ENCODE data around the gene HHAT. TPM values are rescaled to one million over a fixed set of nuclear protein-coding genes. Genes with fewer than 3 reads are reported as not detected.
A peak's percentile ranks its signal among the peaks of the same experiment; 100 is the strongest.

HHAT gene
- total and polyA plus RNA-seq, 2 experiments from 2014 or later = 1.6 to 1.9 TPM

- Histone ChIP-seq H3K9me2 (ENCODE audit: insufficient read depth) (no peaks in the 10 kb centered on the region), H3K79me2 (ENCODE audit: insufficient read depth) (no peaks in the 10 kb centered on the region), H3K4me1 (ENCODE audit: insufficient read depth) (no peaks in the 10 kb centered on the region), H2AFZ (no peak overlapping the region), H3K4me2 (ENCODE audit: unreplicated experiment) (no peak overlapping the region), H3K9me3 (ENCODE audit: low read depth) (no peaks in the 10 kb centered on the region), H3F3A (ENCODE audit: insufficient read depth) (no peaks in the 10 kb centered on the region), H3K27me3 (replicated peaks; ENCODE audit: insufficient read depth) (no peaks in the 10 kb centered on the region), H3K4me3 (no peak overlapping the region), H3K27ac (no peak overlapping the region), H3K36me3 (ENCODE audit: low read depth) (no peaks in the 10 kb centered on the region), H4K20me1 (ENCODE audit: insufficient read depth) (no peaks in the 10 kb centered on the region), H3K9ac (no peak overlapping the region)
- TF ChIP-seq EZH2phosphoT487 (IDR thresholded peaks at IDR 0.05; ENCODE audit: insufficient read depth, low read depth) = no peak
- TF ChIP-seq EZH2 (IDR thresholded peaks at IDR 0.05; ENCODE audit: insufficient read depth, poor library complexity, severe bottlenecking) = no peak
- WGBS, 2 experiments (ENCODE audit: low coverage in 1 of 2, low lambda C conversion rate in 2 of 2, missing lambda C conversion rate in 2 of 2) = 33% methylated on average over 3 of the region's 3 CpGs
- in situ Hi-C loops (cut with MboI) = no loop called here
- DNase-seq = no peak
These were observed 361.1 kb downstream of the HHAT start for GRCh38 chr1:210689826-210690225.

DNA sequence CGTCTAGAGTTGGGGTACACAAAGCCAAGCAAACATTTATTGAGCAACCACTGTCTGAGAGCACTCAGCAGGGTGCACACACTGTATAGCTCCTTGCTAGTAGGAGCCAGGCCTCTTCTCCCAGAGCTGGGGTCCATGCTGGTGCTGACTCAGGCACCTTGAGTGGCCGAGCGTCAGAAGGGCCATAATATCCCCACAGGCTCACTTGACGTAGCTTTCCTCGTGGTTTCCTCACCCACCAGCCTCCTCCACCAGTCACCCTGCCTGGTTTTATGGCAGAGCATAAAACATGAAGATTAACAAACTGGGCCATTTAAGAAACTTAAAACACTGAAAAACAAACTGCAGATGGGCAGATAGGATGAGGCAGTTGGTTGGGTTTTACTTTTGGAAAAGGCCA lies 361.5 kb downstream of the HHAT start:
- no peaks in the 10 kb centered on the region for H3K36me3 ChIP-seq (ENCODE audit: low read depth)
- in situ Hi-C loops (cut with MboI) = no loop called here
- TF ChIP-seq EZH2 (IDR thresholded peaks at IDR 0.05; ENCODE audit: insufficient read depth, poor library complexity, severe bottlenecking) (no peak), EZH2phosphoT487 (IDR thresholded peaks at IDR 0.05; ENCODE audit: insufficient read depth, low read depth) (no peak)
- no peaks in the 10 kb centered on the region for H3K4me1 ChIP-seq (ENCODE audit: insufficient read depth)
- H3K79me2 ChIP-seq (ENCODE audit: insufficient read depth) = no peaks in the 10 kb centered on the region
- no peak overlapping the region for H3K4me3 ChIP-seq
- H3K27ac ChIP-seq = no peak overlapping the region
- H3K9me2 ChIP-seq (ENCODE audit: insufficient read depth) = no peaks in the 10 kb centered on the region
- H4K20me1 ChIP-seq (ENCODE audit: insufficient read depth) = no peaks in the 10 kb centered on the region
- H3K9me3 ChIP-seq (ENCODE audit: low read depth) = no peaks in the 10 kb centered on the region
- 39 to 44% methylated on average over 5 of the region's 5 CpGs for WGBS, 2 experiments (ENCODE audit: low coverage in 1 of 2, low lambda C conversion rate in 2 of 2, missing lambda C conversion rate in 2 of 2)
- H3K27me3 ChIP-seq (replicated peaks; ENCODE audit: insufficient read depth) = no peaks in the 10 kb centered on the region
- no peak overlapping the region for H3K9ac ChIP-seq
- no peak overlapping the region for H2AFZ ChIP-seq
- no peak overlapping the region for H3K4me2 ChIP-seq (ENCODE audit: unreplicated experiment)
- DNase-seq = no peak
- H3F3A ChIP-seq (ENCODE audit: insufficient read depth) = no peaks in the 10 kb centered on the region

GRCh38 chr1:210691039-210691610 lies 362.4 kb downstream of the HHAT start:
- no peaks in the 10 kb centered on the region for H3K36me3 ChIP-seq (ENCODE audit: low read depth)
- no peak overlapping the region for H3K9ac ChIP-seq
- H3K4me1 ChIP-seq (ENCODE audit: insufficient read depth) = no peaks in the 10 kb centered on the region
- 39 to 41% methylated on average over 6 of the region's 6 CpGs for WGBS, 2 experiments (ENCODE audit: low coverage in 1 of 2, low lambda C conversion rate in 2 of 2, missing lambda C conversion rate in 2 of 2)
- H3K9me2 ChIP-seq (ENCODE audit: insufficient read depth) = no peaks in the 10 kb centered on the region
- no peaks in the 10 kb centered on the region for H3F3A ChIP-seq (ENCODE audit: insufficient read depth)
- H3K79me2 ChIP-seq (ENCODE audit: insufficient read depth) = no peaks in the 10 kb centered on the region
- TF ChIP-seq EZH2phosphoT487 (IDR thresholded peaks at IDR 0.05; ENCODE audit: insufficient read depth, low read depth) (no peak), EZH2 (IDR thresholded peaks at IDR 0.05; ENCODE audit: insufficient read depth, poor library complexity, severe bottlenecking) (no peak)
- no peak overlapping the region for H3K4me3 ChIP-seq
- H3K27ac ChIP-seq = no peak overlapping the region
- no peaks in the 10 kb centered on the region for H3K9me3 ChIP-seq (ENCODE audit: low read depth)
- in situ Hi-C loops (cut with MboI) = no loop called here
- H3K4me2 ChIP-seq (ENCODE audit: unreplicated experiment) = no peak overlapping the region
- DNase-seq = no peak
- H2AFZ ChIP-seq = no peak overlapping the region
- H4K20me1 ChIP-seq (ENCODE audit: insufficient read depth) = no peaks in the 10 kb centered on the region
- H3K27me3 ChIP-seq (replicated peaks; ENCODE audit: insufficient read depth) = no peaks in the 10 kb centered on the region

DNA sequence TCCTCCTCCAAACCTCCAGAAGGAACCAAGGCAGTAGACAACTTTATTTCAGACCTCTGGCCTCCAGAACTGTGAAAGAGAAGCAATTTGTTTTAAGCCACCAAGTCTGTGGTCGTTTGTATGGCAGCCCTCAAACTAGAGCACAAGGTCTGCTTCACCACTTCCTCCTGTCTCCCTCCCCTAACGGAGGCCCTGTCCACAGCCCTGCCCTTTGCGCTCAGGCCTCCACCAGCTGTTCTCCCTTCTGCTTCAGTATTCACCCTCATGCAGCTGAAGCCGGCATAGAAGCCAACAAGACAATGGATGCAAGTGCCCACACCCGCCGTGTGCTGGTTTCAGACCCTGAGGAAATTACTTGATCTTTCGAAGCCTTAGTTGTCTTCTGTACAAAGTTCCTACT lies 364.1 kb downstream of the HHAT start:
- Histone ChIP-seq H3K4me3 (no peak overlapping the region), H3K4me2 (ENCODE audit: unreplicated experiment) (no peak overlapping the region), H3K27ac (no peak overlapping the region), H2AFZ (no peak overlapping the region), H3K9me3 (ENCODE audit: low read depth) (no peaks in the 10 kb centered on the region), H3K4me1 (ENCODE audit: insufficient read depth) (no peaks in the 10 kb centered on the region), H3K9ac (no peak overlapping the region), H3K79me2 (ENCODE audit: insufficient read depth) (no peaks in the 10 kb centered on the region), H3K36me3 (ENCODE audit: low read depth) (no peaks in the 10 kb centered on the region), H3K9me2 (ENCODE audit: insufficient read depth) (no peaks in the 10 kb centered on the region), H3K27me3 (replicated peaks; ENCODE audit: insufficient read depth) (no peaks in the 10 kb centered on the region), H3F3A (ENCODE audit: insufficient read depth) (no peaks in the 10 kb centered on the region), H4K20me1 (ENCODE audit: insufficient read depth) (no peaks in the 10 kb centered on the region)
- WGBS, 2 experiments (ENCODE audit: low coverage in 1 of 2, low lambda C conversion rate in 2 of 2, missing lambda C conversion rate in 2 of 2) = 42 to 50% methylated on average over 7 of the region's 7 CpGs
- no peak for DNase-seq
- in situ Hi-C loops (cut with MboI) = no loop called here
- TF ChIP-seq EZH2 (IDR thresholded peaks at IDR 0.05; ENCODE audit: insufficient read depth, poor library complexity, severe bottlenecking) = no peak
- TF ChIP-seq EZH2phosphoT487 (IDR thresholded peaks at IDR 0.05; ENCODE audit: insufficient read depth, low read depth) = no peak

GRCh38 chr1:210695026-210695425 lies 366.3 kb downstream of the HHAT start:
- Histone ChIP-seq H3K9me3 (ENCODE audit: low read depth) (no peaks in the 10 kb centered on the region), H3K79me2 (ENCODE audit: insufficient read depth) (no peaks in the 10 kb centered on the region), H3K4me1 (ENCODE audit: insufficient read depth) (no peaks in the 10 kb centered on the region), H3F3A (ENCODE audit: insufficient read depth) (no peaks in the 10 kb centered on the region), H3K9ac (no peak overlapping the region), H4K20me1 (ENCODE audit: insufficient read depth) (no peaks in the 10 kb centered on the region), H3K4me3 (no peak overlapping the region), H3K9me2 (ENCODE audit: insufficient read depth) (no peaks in the 10 kb centered on the region), H3K36me3 (ENCODE audit: low read depth) (no peaks in the 10 kb centered on the region), H3K27ac (no peak overlapping the region), H3K4me2 (ENCODE audit: unreplicated experiment) (no peak overlapping the region), H2AFZ (no peak overlapping the region), H3K27me3 (replicated peaks; ENCODE audit: insufficient read depth) (no peaks in the 10 kb centered on the region)
- TF ChIP-seq EZH2 (IDR thresholded peaks at IDR 0.05; ENCODE audit: insufficient read depth, poor library complexity, severe bottlenecking) (no peak), EZH2phosphoT487 (IDR thresholded peaks at IDR 0.05; ENCODE audit: insufficient read depth, low read depth) (no peak)
- in situ Hi-C loops (cut with MboI) = no loop called here
- 0 to 7% methylated on average over 1 of the region's 1 CpG for WGBS, 2 experiments (ENCODE audit: low coverage in 1 of 2, low lambda C conversion rate in 2 of 2, missing lambda C conversion rate in 2 of 2)
- DNase-seq = peak; percentile 13

Data from GM23248 (cell line).